Stimulated activated CD8-positive, alpha-beta memory T cell treated with anti-CD3 and anti-CD28 coated beads, Interleukin-15, amount 100 ng/mL, for 1 hour (primary cell): ENCODE measurements around the gene DIP2C.
"Not testable (repeated sequence)": the region's sequence is repeated elsewhere in the genome, so short reads cannot be mapped to it uniquely, and the experiment has no call there.

ENCODE experiments used
- DNase-seq: peaks from one replicate; pipeline ENCODE4 v3.0.0-alpha.2; 2020; ENCODE audit warnings: low read depth

The DIP2C gene

DNA sequence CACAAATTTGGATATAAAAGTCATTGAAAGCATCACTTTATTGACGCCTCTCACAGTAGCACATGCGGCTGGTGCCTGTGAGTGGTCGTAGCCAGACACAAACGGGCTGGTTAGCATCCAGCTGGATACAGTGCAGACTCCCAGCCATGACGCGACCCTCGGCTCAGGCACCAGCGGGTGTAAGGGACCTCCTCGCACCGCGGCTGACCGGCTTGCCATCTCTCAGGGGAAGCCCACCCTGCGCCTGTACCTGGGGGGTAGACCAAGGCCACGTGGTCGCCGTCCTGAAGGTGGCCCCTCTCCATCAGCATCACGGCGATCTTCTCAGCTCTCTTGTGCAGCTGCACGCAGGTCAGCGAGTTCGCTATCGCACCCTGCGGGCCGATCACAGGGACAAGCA is 340.4 kb downstream of the DIP2C start:
- no peak for DNase-seq

DNA sequence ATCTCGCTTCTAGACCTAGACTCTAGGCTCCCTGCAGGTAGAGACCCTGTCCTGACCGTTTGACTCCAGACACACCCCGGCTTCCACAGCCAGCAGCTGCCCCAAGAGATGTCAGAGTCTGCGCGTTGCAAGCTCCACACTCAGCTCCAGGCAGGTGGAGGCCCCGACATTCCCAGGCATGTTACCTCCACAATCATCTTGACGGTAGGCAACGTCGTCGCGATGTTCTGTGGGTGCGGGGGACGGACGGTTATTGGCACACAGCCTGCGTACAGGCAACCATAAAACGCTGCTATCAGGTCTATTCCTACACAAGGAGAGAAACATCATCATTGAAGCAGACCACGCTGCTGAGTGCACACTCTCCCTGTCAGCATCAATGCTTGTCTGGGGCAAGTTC is 341.0 kb downstream of the DIP2C start:
- no peak for DNase-seq

GRCh38 chr10:347774-348173 is 341.7 kb downstream of the DIP2C start:
- DNase-seq: not testable (repeated sequence)

DNA sequence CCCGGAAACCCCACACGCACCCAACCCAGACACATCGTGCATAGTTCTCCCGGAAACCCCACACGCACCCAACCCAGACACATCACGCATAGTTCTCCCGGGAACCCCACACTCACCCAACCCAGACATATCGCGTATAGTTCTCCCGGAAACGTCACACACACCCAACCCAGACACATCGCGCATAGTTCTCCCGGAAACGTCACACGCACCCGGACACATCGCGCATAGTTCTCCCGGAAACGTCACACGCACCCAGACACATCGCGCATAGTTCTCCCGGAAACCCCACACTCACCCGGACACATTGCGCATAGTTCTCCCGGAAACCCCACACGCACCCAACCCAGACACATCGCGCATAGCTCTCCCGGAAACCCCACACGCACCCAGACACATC is 342.3 kb downstream of the DIP2C start:
- not testable (repeated sequence) for DNase-seq

DNA sequence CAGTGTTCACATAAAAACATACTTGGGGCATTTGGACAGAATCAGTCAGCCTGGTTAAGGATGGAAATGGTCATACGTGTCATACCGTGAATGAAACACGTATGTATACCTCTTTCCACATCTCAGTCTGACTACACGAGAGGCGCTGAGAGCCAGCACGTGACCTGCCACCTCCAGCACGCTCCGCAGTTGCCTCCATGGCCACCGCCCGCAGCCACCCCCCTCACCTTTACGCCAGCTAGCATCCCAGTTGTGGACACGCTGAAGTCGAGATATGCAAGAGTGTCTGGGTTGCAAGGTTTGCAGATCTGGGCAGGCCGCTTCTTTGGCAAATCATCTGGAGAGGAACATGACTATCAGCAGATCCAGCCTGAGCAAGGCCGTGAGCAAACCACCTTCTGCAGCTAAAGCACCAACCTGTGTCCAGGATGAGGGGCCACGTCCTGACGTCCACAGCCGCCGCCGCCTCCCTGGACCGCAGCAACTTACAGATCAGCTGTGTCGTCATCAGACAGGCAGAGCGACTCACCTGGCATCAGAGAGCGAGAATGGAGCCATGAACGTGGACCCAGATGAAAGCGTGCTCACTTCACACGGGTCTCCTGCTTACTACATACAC is 344.8 kb downstream of the DIP2C start:
- DNase-seq: no peak

DNA sequence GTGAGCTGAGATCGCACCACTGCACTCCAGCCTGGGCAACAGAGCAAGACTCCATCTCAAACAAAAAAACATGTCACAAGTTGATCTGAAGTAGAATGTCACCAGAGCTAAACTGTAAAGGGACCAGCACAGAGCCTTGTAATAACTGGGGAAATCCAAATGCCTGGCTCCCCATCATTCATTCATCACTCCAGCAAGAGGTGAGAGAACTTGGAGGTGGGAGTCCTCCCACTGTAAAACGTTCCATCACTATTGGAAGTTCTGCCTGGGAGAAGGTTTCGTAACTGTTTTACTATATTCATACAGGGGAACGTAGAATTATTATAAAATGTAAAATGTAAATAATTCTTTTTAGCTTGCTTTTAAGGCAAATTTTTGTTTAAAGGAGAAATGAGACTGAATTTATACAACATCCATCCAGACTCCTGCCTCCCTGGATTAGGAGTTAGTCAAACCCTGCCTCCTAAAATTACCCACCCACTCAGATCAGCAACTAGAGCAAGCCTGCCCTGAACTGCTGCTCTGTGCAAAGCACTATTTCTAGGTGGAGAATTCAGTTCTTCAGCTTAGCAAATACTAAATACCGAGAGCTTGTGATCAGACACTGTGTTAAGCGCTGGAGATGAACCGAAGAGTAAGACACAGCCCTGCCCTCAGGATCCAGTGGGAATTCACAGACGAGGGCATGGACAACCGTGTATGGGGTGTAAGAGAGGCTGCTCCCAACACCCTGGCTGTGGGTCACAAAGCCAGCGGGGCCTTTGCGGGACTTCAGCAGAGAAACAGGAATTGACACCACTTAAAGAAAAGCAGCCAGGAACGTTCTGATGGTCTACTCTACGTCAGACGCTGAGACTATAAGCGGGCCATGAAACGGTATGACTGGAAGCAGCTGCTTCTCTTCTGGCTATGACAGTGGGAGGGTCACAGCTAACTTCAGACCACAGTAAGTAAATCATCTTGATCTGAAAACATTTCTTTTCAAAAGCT is 345.9 kb downstream of the DIP2C start:
- no peak for DNase-seq

GRCh38 chr10:341081-341740 is 348.3 kb downstream of the DIP2C start:
- no peak for DNase-seq

- no peak for DNase-seq
Measured at GRCh38 chr10:340646-341045, 348.8 kb downstream of the DIP2C start.

GRCh38 chr10:339038-339391 is 350.5 kb downstream of the DIP2C start:
- DNase-seq: no peak

DNA sequence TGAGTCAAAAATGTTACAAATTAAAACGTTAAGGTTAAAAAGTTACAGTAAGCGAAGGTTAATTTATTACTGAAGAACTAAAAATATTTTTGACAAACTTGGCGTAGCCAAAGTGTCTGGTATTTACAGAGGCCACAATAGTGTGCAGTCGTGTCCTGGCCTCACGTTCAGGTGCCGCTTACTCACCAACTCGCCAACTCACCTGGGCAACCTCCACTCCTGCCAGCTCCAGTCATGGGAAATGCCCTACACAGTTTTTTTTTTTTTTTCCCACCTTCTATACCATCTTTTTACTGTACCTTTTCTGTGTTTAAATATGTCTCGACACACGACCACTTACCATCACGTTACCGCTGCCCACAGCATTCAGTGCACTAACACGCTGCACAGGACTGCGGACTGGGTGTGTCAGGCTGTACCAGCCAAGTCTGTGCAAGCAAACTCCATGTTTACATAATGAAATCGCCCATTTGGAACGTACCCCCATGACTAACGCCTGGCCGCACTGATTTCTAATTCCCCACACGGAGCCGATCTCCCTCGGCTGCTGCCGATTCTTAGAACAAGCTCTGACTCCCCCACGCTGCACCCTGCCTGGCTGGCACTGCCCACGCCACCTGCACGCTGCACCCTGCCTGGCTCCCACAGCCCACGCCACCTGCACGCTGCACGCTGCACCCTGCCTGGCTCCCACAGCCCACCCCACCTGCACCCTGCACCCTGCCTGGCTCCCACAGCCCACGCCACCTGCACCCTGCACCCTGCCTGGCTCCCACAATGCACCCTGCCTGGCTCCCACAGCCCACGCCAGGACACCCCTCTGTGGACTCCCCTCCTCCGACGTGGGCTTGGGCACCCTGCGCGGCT is 351.1 kb downstream of the DIP2C start:
- no peak for DNase-seq

- DNase-seq: no peak
Measured at GRCh38 chr10:336247-336646, 353.2 kb downstream of the DIP2C start.

DNA sequence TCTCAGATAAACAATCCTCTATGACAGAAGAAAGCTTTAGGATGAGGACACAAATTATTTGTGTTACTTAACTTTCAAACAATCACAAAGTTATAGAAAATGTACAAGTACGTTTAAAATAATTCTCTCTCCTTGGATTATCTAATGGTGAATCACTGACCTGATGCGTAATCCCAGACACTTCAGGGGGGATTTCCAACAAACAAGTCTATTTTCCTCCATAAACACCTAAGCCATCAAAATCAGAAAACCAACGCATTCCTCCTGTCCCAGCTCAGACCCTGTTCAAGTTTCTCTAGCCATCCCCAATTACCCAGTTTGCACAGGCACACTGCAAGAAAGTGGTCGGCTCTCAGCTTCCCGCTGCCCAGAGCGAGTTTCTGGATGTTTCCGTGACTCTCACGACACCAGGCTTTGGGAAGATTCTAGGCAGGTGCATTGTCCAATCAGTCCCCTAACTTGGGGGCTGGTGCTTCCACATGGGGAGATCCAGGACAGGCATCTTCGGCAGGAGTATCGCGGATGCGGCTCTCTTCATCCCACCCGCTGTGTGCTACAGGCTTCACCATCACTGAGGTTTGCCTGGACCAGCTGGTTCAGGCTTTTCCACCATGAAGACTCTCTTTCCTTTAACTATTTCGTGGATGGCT is 354.2 kb downstream of the DIP2C start:
- DNase-seq: no peak

GRCh38 chr10:331186-331585 is 358.3 kb downstream of the DIP2C start:
- DNase-seq: no peak

- DNase-seq: no peak
Measured at GRCh38 chr10:329361-330099, 359.9 kb downstream of the DIP2C start.

DNA sequence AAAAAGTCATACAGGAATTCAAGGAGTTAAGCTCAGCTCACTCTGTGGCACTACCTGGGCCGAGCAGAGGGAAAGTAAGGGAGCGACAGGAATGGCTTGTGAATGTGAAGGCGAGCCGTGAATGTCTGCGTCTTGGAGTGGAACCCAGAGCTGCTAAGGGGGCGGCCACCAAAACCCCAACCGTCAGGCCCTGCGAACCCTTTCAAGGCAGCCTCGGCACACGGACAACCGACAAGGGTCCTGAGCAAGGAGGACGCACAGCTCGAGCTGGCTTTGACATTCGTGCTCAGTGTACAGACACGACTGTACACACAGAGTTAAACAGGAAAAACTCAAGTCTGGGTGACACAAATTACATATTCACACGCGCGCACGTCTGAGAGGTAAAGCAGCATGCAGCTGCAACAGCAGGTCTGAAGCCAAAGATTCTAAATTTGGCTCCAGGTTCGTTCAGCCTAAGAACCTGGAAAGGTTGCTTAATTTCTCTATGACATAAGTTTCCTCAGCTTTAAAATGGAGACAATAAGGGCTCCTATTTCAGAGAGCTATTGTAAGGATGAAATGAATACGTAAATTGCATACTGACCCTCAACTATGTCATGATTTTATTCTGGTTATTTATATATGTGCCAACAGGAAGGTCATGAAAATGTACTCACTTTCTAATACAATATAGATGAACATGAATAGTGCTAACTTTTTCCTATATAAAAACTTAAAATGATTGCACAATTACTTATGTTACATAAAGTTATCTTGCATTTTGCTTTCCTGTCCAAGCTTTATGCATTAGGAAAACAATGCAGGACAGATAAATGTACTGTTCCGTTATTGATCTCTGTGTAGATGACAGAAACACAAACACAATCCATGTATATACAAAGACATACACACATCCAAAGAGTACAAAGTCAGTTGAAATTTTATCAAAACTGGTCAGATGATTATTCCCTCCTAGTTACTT is 361.3 kb downstream of the DIP2C start:
- no peak for DNase-seq

DNA sequence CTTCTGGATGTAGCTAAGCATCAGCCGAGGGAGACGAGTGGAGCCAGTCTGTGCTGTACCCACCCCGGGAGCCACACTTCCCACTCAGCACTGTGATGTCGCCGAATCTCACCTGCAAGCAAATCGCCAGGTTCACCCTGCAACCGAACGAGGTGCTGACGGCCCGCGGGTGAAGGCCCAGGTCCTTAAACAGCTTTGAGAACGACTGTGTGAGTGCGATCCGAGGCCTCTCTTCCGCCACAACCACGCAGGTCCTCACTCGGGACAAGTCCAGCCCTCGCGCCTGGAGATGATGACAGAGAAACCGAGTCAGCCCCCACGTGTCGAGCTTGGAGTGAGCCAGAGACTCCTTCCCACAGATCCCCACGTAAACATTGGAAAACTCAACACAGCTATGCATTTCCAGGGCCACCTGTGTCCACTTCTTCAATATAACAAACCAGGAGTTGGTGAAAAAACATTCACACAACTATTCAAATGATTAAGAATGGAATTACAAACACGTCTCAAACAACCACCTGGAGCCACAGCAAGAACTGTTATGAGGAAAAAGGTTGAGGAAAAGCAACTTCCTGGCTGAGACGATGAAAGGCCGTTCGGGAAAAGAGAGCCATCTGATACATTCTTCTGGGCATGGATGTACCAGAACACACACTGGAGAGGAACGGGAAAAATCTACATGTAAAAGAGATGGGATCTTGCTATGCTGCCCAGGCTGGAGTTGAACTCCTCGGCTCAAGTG is 362.4 kb downstream of the DIP2C start:
- DNase-seq: no peak

DNA sequence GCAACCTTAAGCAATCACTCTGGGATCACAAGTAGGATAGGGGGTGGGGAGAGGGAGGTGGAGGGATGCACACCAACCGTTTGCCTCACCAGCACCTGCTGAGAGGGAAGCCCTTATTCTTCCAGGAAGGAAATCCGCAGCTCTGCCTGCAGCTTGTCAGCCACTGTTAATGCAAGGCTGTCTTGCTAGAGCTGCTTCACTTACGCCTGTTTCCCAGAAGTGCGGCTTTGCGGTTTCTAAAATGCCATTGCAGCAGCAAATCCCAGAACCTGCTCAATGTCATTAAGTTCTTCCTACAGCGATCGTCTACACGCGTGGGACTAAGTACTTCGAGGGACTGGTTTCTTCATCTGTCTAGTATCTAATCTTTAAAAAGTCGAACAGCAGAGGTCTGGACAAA is 363.1 kb downstream of the DIP2C start:
- DNase-seq: no peak

DNA sequence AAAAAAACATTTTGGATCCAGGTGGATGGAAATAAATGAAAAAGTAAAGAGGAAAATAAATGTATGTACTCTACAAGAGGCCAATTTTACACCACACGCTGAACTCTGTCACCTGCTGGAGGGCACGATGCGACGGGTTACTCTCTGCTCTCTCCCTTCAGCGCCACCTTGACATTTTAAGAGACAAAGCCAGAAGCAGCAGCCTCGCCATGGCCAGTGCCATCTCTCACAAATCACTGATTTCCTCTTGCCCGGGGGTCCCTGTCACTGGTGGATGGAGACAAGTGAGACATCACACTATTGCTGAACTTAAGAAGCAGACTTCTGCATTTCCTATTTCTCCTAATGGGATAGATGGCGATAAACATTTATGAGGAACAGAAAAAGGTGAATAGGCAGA is 364.2 kb downstream of the DIP2C start:
- no peak for DNase-seq

DNA sequence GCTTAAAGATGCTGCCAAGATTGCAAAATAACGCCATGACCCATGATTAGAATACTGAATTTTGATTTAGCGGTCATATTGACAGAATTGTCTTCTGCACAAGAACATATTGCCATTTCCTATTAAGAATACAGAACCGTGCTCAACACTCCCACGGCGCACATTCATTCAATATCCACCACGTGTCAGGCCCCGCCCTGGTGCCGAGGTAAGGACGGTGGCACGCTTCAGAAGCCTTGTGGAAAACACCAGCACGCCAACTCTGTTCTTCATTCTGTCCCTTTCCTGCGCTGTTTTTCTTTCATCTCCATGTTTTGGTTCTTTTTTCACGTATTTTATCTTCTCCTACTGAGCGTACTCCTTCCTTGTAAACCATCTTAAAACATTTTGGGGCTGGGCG is 364.9 kb downstream of the DIP2C start:
- DNase-seq: no peak
